GM18502 (cell line): ENCODE data around the gene DENND6A.
"Not testable (repeated sequence)": the region's sequence is repeated elsewhere in the genome, so short reads cannot be mapped to it uniquely, and the experiment has no call there.

ENCODE experiments used
- ATAC-seq: cut with Tn5 transposase; IDR thresholded peaks from one replicate; pipeline ENCODE4 v1.9.1; 2021; ENCODE audit warnings: mild to moderate bottlenecking; ENCODE audit not compliant: unreplicated experiment, poor library complexity

DENND6A gene

GRCh38 chr3:57692396-57693147 is at the start of gene DENND6A:
Gene DENND6A (minus strand): TSS chr3:57693077. CDS start chr3:57693018, 59 bp downstream.
- peak; percentile 77 for ATAC-seq

GRCh38 chr3:57740027-57740426 is 47.1 kb upstream of the DENND6A start:
- ATAC-seq = no peak

- no peak for ATAC-seq
Measured at GRCh38 chr3:57738391-57738790, 45.5 kb upstream of the DENND6A start.

- no peak for ATAC-seq
Measured at GRCh38 chr3:57737840-57738239, 45.0 kb upstream of the DENND6A start.

GRCh38 chr3:57735405-57735804 is 42.5 kb upstream of the DENND6A start:
- no peak for ATAC-seq

GRCh38 chr3:57733790-57734189 is 40.9 kb upstream of the DENND6A start:
- ATAC-seq = no peak

- no peak for ATAC-seq
Measured at GRCh38 chr3:57731311-57731710, 38.4 kb upstream of the DENND6A start.

- no peak for ATAC-seq
Measured at GRCh38 chr3:57730682-57731081, 37.8 kb upstream of the DENND6A start.

- no peak for ATAC-seq
Measured at GRCh38 chr3:57729334-57730045, 36.6 kb upstream of the DENND6A start.

GRCh38 chr3:57727106-57727505 is 34.2 kb upstream of the DENND6A start:
- ATAC-seq = no peak

GRCh38 chr3:57726397-57726796 is 33.5 kb upstream of the DENND6A start:
- no peak for ATAC-seq

GRCh38 chr3:57718118-57718517 is 25.2 kb upstream of the DENND6A start:
- no peak for ATAC-seq

GRCh38 chr3:57717205-57717868 is 24.5 kb upstream of the DENND6A start:
- ATAC-seq = no peak

GRCh38 chr3:57715686-57716085 is 22.8 kb upstream of the DENND6A start:
- ATAC-seq = no peak

GRCh38 chr3:57709559-57709958 is 16.7 kb upstream of the DENND6A start:
- no peak for ATAC-seq

GRCh38 chr3:57709031-57709430 is 16.2 kb upstream of the DENND6A start:
- ATAC-seq = no peak

- ATAC-seq = no peak
Measured at GRCh38 chr3:57706462-57706861, 13.6 kb upstream of the DENND6A start.

GRCh38 chr3:57705351-57705750 is 12.5 kb upstream of the DENND6A start:
- ATAC-seq = not testable (repeated sequence)

GRCh38 chr3:57701781-57702180 is 8.9 kb upstream of the DENND6A start:
- no peak for ATAC-seq

- no peak for ATAC-seq
Measured at GRCh38 chr3:57700737-57701136, 7.9 kb upstream of the DENND6A start.

- ATAC-seq = no peak
Measured at GRCh38 chr3:57699591-57699990, 6.7 kb upstream of the DENND6A start.
